Fibroblast of lung (primary cell): Measurements from ENCODE around the gene VGLL4. TPM values are rescaled to one million over a fixed set of nuclear protein-coding genes. Genes with fewer than 3 reads are reported as not detected.

Experiments
- DNase-seq, 2 donors: peaks; one replicate each; pipeline versions ENCODE4 v3.0.0 to v3.0.0-alpha.2; 2010; ENCODE audit warnings: low read depth in 2 of 2
- H2AFZ ChIP-seq: 2 replicates; pipeline ENCODE4 v1.5.1; 2012; ENCODE audit warnings: low read length, control low read depth, inconsistent platforms
- H3K27ac ChIP-seq: 2 replicates; pipeline ENCODE4 v1.5.1; 2011; ENCODE audit warnings: low read length, control low read depth; ENCODE audit not compliant: insufficient read depth
- H3K27me3 ChIP-seq: 2 replicates; pipeline ENCODE4 v1.5.1; 2011; ENCODE audit warnings: mild to moderate bottlenecking, low read length; ENCODE audit not compliant: control insufficient read depth, insufficient read depth
- H3K36me3 ChIP-seq: 2 replicates; pipeline ENCODE4 v1.5.1; 2011; ENCODE audit warnings: low read length; ENCODE audit not compliant: control insufficient read depth, insufficient read depth
- H3K4me1 ChIP-seq: 2 replicates; pipeline ENCODE4 v1.5.1; 2011; ENCODE audit warnings: low read length; ENCODE audit not compliant: control insufficient read depth, insufficient read depth; ENCODE audit errors: extremely low read depth
- H3K4me2 ChIP-seq: 2 replicates; pipeline ENCODE4 v1.5.1; 2011; ENCODE audit warnings: low read length, control low read depth; ENCODE audit not compliant: insufficient read depth; ENCODE audit errors: extremely low read depth
- H3K4me3 ChIP-seq, 4 experiments: fragments of 200-600 bp in 1 of 4; sonication (generic) in 1 of 4; replicated peaks in 1 of 4; 2 replicates each; pipeline ENCODE4 v1.5.1; 2011 to 2016; ENCODE audit warnings: low read length in 4 of 4, low read depth in 3 of 4, mild to moderate bottlenecking in 3 of 4, control low read depth in 2 of 4, inconsistent platforms in 1 of 4, mixed read lengths in 1 of 4; ENCODE audit not compliant: insufficient read depth in 1 of 4; ENCODE audit errors: control extremely low read depth in 1 of 4
- H3K79me2 ChIP-seq: 2 replicates; pipeline ENCODE4 v1.5.1; 2012; ENCODE audit warnings: mild to moderate bottlenecking, low read length, inconsistent platforms; ENCODE audit not compliant: control insufficient read depth, insufficient read depth
- H3K9ac ChIP-seq: 2 replicates; pipeline ENCODE4 v1.5.1; 2011; ENCODE audit warnings: mild to moderate bottlenecking, low read length, control low read depth; ENCODE audit not compliant: insufficient read depth
- H3K9me3 ChIP-seq: 2 replicates; pipeline ENCODE4 v1.5.1; 2012; ENCODE audit warnings: low read depth, low read length; ENCODE audit not compliant: control insufficient read depth, insufficient read depth
- H4K20me1 ChIP-seq: 2 replicates; pipeline ENCODE4 v1.5.1; 2011; ENCODE audit warnings: low read length; ENCODE audit not compliant: control insufficient read depth, insufficient read depth; ENCODE audit errors: extremely low read depth
- CTCF ChIP-seq, 2 donors: IDR thresholded peaks in 1 of 2; conservative IDR thresholded peaks in 1 of 2; 1 replicate in 1 of 2; 2 replicates in 1 of 2; pipeline ENCODE4 v1.5.1; 2011 to 2012; ENCODE audit warnings: low read length in 2 of 2, control low read depth in 1 of 2, inconsistent platforms in 1 of 2, low read depth in 1 of 2, mild to moderate bottlenecking in 1 of 2
- EZH2 ChIP-seq: IDR thresholded peaks from 2 replicates; pipeline ENCODE4 v1.5.1; 2012; ENCODE audit warnings: low read length, control low read depth, mild to moderate bottlenecking; ENCODE audit errors: missing control alignments
- polyA plus RNA-seq, 2 donors: library from polyadenylated mRNA; depleted of rRNA in 1 of 2; stranded (reverse) in 1 of 2; unstranded in 1 of 2; fragments of >200 nt; gene quantifications; 2 replicates each; pipeline ENCODE4 v1.2.1, GENCODE V29; 2011 to 2012; ENCODE audit warnings: missing spikeins in 1 of 2
- total RNA-seq: library from RNA; depleted of rRNA; stranded (reverse); fragments of >200 nt; gene quantifications from 2 replicates; pipeline ENCODE4 v1.2.1, GENCODE V29; 2014

VGLL4 gene
- total and polyA plus RNA-seq, 2 donors (not counting 1 experiment from before 2014, with no cell fraction given) = 18.4 to 34.7 TPM

DNA sequence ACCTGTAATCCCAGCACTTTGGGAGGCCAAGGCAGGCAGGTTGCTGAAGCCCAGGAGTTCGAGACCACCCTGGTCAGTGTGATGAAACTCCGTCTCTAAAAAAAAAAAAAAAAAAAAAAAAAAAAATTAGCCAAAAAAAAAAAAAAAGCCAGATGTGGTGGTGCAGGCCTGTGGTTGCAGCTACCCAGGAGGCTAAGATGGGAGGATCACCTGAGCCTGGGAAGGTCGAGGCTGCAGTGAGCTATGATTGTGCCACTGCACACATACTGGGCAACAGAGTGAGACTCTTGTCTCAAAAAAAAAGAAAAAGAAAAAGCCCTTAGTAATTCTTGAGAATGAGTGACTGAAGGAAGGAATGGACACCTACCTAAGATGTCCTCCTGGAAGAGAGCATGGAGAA is 105.1 kb downstream of the VGLL4 start:
- Histone ChIP-seq H3K4me2 (no peak overlapping the region), H3K27ac (no peak overlapping the region), H3K4me3 (no peak overlapping the region), H3K79me2 (no peaks in the 10 kb centered on the region), H3K9me3 (no peaks in the 10 kb centered on the region), H2AFZ (no peak overlapping the region), H3K27me3 (no peaks in the 10 kb centered on the region), H3K9ac (no peak overlapping the region), H3K36me3 (no peaks in the 10 kb centered on the region), H3K4me1 (no peaks in the 10 kb centered on the region), H4K20me1 (no peaks in the 10 kb centered on the region)
- DNase-seq = no peak
- no peak for TF ChIP-seq EZH2
- TF ChIP-seq CTCF (conservative IDR thresholded peaks at IDR 0.05 in 1 of 2, IDR thresholded peaks at IDR 0.05 in 1 of 2; ENCODE audit: low read depth in 1 of 2, low read length in 2 of 2) = no peak

- Histone ChIP-seq H3K9me3 (no peaks in the 10 kb centered on the region), H3K4me1 (no peaks in the 10 kb centered on the region), H3K9ac (no peak overlapping the region), H3K4me2 (no peak overlapping the region), H3K27ac (no peak overlapping the region), H3K4me3 (no peak overlapping the region), H3K79me2 (no peaks in the 10 kb centered on the region), H3K27me3 (no peaks in the 10 kb centered on the region), H2AFZ (no peak overlapping the region), H4K20me1 (no peaks in the 10 kb centered on the region), H3K36me3 (no peaks in the 10 kb centered on the region)
- DNase-seq = no peak
- no peak for TF ChIP-seq EZH2
- TF ChIP-seq CTCF (conservative IDR thresholded peaks at IDR 0.05 in 1 of 2, IDR thresholded peaks at IDR 0.05 in 1 of 2; ENCODE audit: low read depth in 1 of 2, low read length in 2 of 2) = no peak
These were observed 106.6 kb downstream of the VGLL4 start for GRCh38 chr3:11536936-11537612.

DNA sequence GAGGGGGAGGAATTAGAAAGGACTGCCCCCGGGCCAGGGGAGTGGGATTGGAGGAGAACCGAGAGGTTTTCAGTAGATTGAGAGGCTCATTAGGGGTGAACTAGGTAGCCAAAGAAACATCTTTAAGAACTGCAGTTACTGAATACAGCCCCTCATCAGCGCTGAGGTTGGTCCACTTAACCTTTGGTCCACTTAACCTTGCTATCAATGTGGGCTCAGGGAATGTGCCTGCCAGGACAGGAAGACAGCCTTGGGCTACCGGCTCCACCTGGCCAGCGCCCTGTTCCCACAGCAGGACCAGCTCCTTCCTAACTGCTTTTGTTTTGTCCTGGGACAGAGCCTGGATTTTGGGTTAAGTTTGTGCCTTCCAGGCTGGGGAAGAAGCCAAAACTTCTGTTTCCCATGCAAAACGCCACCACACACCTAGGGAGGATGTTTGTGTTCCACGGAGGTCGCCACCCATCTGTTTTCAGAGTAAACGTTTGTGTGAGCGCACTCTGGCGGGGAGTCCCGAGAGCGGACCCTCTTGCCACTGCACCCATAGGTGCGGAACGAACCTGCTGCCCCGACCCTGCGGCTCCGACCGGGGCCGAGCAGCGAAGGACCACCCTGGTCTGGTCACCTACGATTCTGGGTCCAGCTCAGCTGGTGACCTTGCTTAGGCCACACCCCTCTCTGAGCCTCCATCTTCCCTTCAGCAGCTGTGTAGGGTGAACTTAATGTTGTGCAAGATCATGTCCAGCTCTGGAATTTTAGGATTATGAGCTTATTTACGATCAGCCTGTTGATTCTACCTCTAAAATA is 107.4 kb downstream of the VGLL4 start:
- no peak for TF ChIP-seq CTCF (conservative IDR thresholded peaks at IDR 0.05 in 1 of 2, IDR thresholded peaks at IDR 0.05 in 1 of 2; ENCODE audit: low read depth in 1 of 2, low read length in 2 of 2)
- no peak for TF ChIP-seq EZH2
- no peaks in the 10 kb centered on the region for H3K9me3 ChIP-seq
- H3K27ac ChIP-seq = no peak overlapping the region

More for the DNA sequence above, 107.4 kb downstream of the VGLL4 start:
- H3K9ac ChIP-seq = no peak overlapping the region
- no peaks in the 10 kb centered on the region for H3K4me1 ChIP-seq
- H3K79me2 ChIP-seq = no peaks in the 10 kb centered on the region
- DNase-seq = no peak
- H4K20me1 ChIP-seq = no peaks in the 10 kb centered on the region
- H3K4me2 ChIP-seq = no peak overlapping the region
- no peak overlapping the region for H3K4me3 ChIP-seq
- H3K27me3 ChIP-seq = no peaks in the 10 kb centered on the region
- H2AFZ ChIP-seq = no peak overlapping the region
- H3K36me3 ChIP-seq = no peaks in the 10 kb centered on the region
